ENCODE results near the gene PRKN. TPM values are rescaled to one million over a fixed set of nuclear protein-coding genes. Genes with fewer than 3 reads are reported as not detected.
A peak's percentile ranks its signal among the peaks of the same experiment; 100 is the strongest.

PRKN gene
- total RNA-seq, 1 experiment from 2014 or later: 2.0 TPM

- H3K4ac ChIP-seq (ENCODE audit: low read depth, low read length): no peak overlapping the region
- no peak overlapping the region for H2AK5ac ChIP-seq (ENCODE audit: insufficient read length, low read length)
- H3K23ac ChIP-seq (ENCODE audit: insufficient read length, low read depth, low read length): no peak overlapping the region
- no peaks in the 10 kb centered on the region for H3K9me3 ChIP-seq (ENCODE audit: control insufficient read depth, low read depth, low read length)
- H2BK20ac ChIP-seq (ENCODE audit: low read depth, low read length, poor library complexity, severe bottlenecking): no peak overlapping the region
- H2BK5ac ChIP-seq (ENCODE audit: insufficient read length, low read length): no peak overlapping the region
- Mint-ChIP-seq H3K9me3 (no peaks in the 10 kb centered on the region), H3K27me3 (ENCODE audit: low read depth) (no peaks in the 10 kb centered on the region; the same call in 1 of the 2 replicates), H3K4me1 (no peaks in the 10 kb centered on the region), H3K36me3 (ENCODE audit: insufficient read depth in 1 of 3, low read depth in 3 of 3) (no peaks in the 10 kb centered on the region), H3K4me3 (no peak overlapping the region), H3K27ac (no peak overlapping the region)
- no peak overlapping the region for H2BK15ac ChIP-seq (ENCODE audit: low read depth, low read length)
- H3K79me1 ChIP-seq (ENCODE audit: insufficient read depth, low read depth, low read length, poor library complexity, severe bottlenecking): no peaks in the 10 kb centered on the region
- no peak overlapping the region for H2BK12ac ChIP-seq (ENCODE audit: insufficient read length, low read depth, low read length)
- no peak overlapping the region for H3K27ac ChIP-seq (ENCODE audit: insufficient read length, low read depth, low read length)
- no peak for TF ChIP-seq CTCF (conservative IDR thresholded peaks at IDR 0.05)
- H3K23me2 ChIP-seq (ENCODE audit: insufficient read length, low read depth, low read length, poor library complexity, severe bottlenecking): no peaks in the 10 kb centered on the region
- no peak overlapping the region for H3K14ac ChIP-seq (ENCODE audit: insufficient read depth, low read length)
- no peak overlapping the region for H4K91ac ChIP-seq (ENCODE audit: insufficient read length, low read depth, low read length)
- H3K4me2 ChIP-seq (ENCODE audit: insufficient read depth, insufficient read length, low read length): no peak overlapping the region
- H2BK120ac ChIP-seq (ENCODE audit: low read depth, low read length, poor library complexity, severe bottlenecking): no peak overlapping the region
- no peak overlapping the region for H3K9ac ChIP-seq (ENCODE audit: extremely low read depth, insufficient read length, low read length)
- H4K5ac ChIP-seq (ENCODE audit: insufficient read length, low read depth, low read length): no peak overlapping the region
- H4K8ac ChIP-seq (replicated peaks; ENCODE audit: insufficient read length, low read depth, low read length): no peak overlapping the region
- peak overlapping the region; percentile 64 for H3K18ac ChIP-seq (ENCODE audit: insufficient read length, low read depth, low read length)
- no peak overlapping the region for H2AFZ ChIP-seq (ENCODE audit: low read length)
- H4K20me1 ChIP-seq (ENCODE audit: control insufficient read depth, insufficient read depth, insufficient read length): no peaks in the 10 kb centered on the region
- DNase-seq: no peak
- H3K79me2 ChIP-seq (ENCODE audit: insufficient read depth, low read length): no peaks in the 10 kb centered on the region
- no CpG with 5 or more reads among the region's 8 CpGs for WGBS (ENCODE audit: extremely low coverage, insufficient read length, low lambda C conversion rate)
- H3K27me3 ChIP-seq (ENCODE audit: insufficient read depth, low read length): no peaks in the 10 kb centered on the region
- no peak overlapping the region for H3K56ac ChIP-seq (ENCODE audit: insufficient read length, low read depth, low read length)
- H3T11ph ChIP-seq (ENCODE audit: low read length): no peak overlapping the region
- H3K4me1 ChIP-seq (ENCODE audit: insufficient read depth, low read length): no peaks in the 10 kb centered on the region
These were observed 500.8 kb downstream of the PRKN start for GRCh38 chr6:162226803-162227202.
